Right hindlimb (tissue), 1 donor: ENCODE measurements around the gene SEC23A.

Source experiments
- DNase-seq: peaks from one replicate; pipeline ENCODE4 v3.0.0-alpha.2; 2018

SEC23A gene

GRCh38 chr14:38982837-38983236 lies 120.2 kb downstream of the SEC23A start:
- DNase-seq: no peak

- DNase-seq: no peak
Observed at GRCh38 chr14:38982278-38982677, 120.8 kb downstream of the SEC23A start.
